H1 (cell line): ENCODE measurements around the gene CDKL5. TPM values are rescaled to one million over a fixed set of nuclear protein-coding genes. Genes with fewer than 3 reads are reported as not detected.

Source experiments
- EZH2 ChIP-seq: fragments of 200-600 bp; sonication (generic); IDR thresholded peaks from 2 replicates; pipeline ENCODE4 v1.7.1; 2012; ENCODE audit warnings: low read depth, mild to moderate bottlenecking, moderate library complexity, low read length, inconsistent platforms; ENCODE audit not compliant: severe bottlenecking
- JUN ChIP-seq: IDR thresholded peaks from 2 replicates; pipeline ENCODE4 v1.6.1; 2011; ENCODE audit warnings: low read depth, mild to moderate bottlenecking, improper control_type of control experiment, low read length
- polyA plus RNA-seq, 7 experiments: library from polyadenylated mRNA; depleted of rRNA in 3 of 7; stranded (reverse) in 5 of 7; unstranded in 2 of 7; fragments of >200 nt in 5 of 7; fragments of 200-250 nt in 2 of 7; gene quantifications; 1 replicate in 5 of 7; 2 replicates in 1 of 7; 4 replicates in 1 of 7; pipeline versions ENCODE4 v1.2.1 to v1.2.3, GENCODE V29; 2011 to 2013; ENCODE audit warnings: missing spikeins in 2 of 7, mixed read lengths in 2 of 7
- total RNA-seq: library from RNA; stranded (reverse); fragmentation: NEBNext Ultra II Directional; extraction: Animal tissue kit (Norgen Biotek cat#: 25700); gene quantifications from 2 replicates; pipeline ENCODE4 v1.2.1, GENCODE V29; 2021

Gene CDKL5
- total and polyA plus RNA-seq, 2 of the 8 experiments (the other 6 are each of a cell fraction or from before 2014, with no cell fraction given), result 5.5 to 15.6 TPM

- TF ChIP-seq JUN (no peak), EZH2 (no peak)
- TF ChIP-seq, all 59 proteins: peak for 0
Measured at GRCh38 chrX:18542131-18542530, 116.7 kb downstream of the CDKL5 start (continued).
